SK-N-SH (cell line): ENCODE data around the gene MILR1. TPM values are rescaled to one million over a fixed set of nuclear protein-coding genes. Genes with fewer than 3 reads are reported as not detected.

Source experiments
- CTCF ChIA-PET: fragments of 300-600, 350-600 bp; formaldehyde crosslinking; extraction: SDS; loops from one replicate; lab custom pipeline; 2021; lab: Yijun Ruan, JAX
- POLR2A ChIA-PET: fragments of 350-600 bp; sonication (Branson Sonifier 250); formaldehyde crosslinking; extraction: SDS; loops from one replicate; lab custom pipeline; 2020; ENCODE audit warnings: antibody characterized with exemption, inconsistent platforms; lab: Yijun Ruan, JAX
- DNase-seq: peaks from one replicate; pipeline ENCODE4 v3.0.0; 2012
- H2AFZ ChIP-seq: fragments of 200-600 bp; sonication (generic); 2 replicates; pipeline ENCODE4 v1.8.1; 2016; ENCODE audit warnings: antibody characterized with exemption, mild to moderate bottlenecking, low read depth
- H3F3A ChIP-seq: fragments of 200-600 bp; sonication (generic); replicated peaks from 2 replicates; pipeline ENCODE3; 2016; ENCODE audit warnings: antibody characterized with exemption, mild to moderate bottlenecking; ENCODE audit not compliant: insufficient read depth
- H3K27ac ChIP-seq, 2 experiments: fragments of 200-500 bp in 1 of 2; fragments of 200-600 bp in 1 of 2; sonication (Bioruptor generic) in 1 of 2; sonication (generic), shearing (Covaris generic) in 1 of 2; 2 replicates each; pipeline versions ENCODE4 v1.5.1 to v1.6.1; 2014 to 2016; ENCODE audit warnings: low read depth in 2 of 2, inconsistent platforms in 1 of 2, low read length in 1 of 2, mild to moderate bottlenecking in 1 of 2, mixed read lengths in 1 of 2
- H3K27me3 ChIP-seq: fragments of 200-600 bp; sonication (generic), shearing (Covaris generic); 2 replicates; pipeline ENCODE4 v1.6.1; 2016; ENCODE audit warnings: mixed run types; ENCODE audit not compliant: insufficient read depth
- H3K36me3 ChIP-seq, 2 experiments: fragments of 200-500 bp in 1 of 2; fragments of 200-600 bp in 1 of 2; sonication (Bioruptor generic) in 1 of 2; sonication (generic) in 1 of 2; replicated peaks in 1 of 2; 2 replicates each; pipeline versions ENCODE3 to v1.5.1; 2014 to 2016; ENCODE audit warnings: low read length in 1 of 2, mild to moderate bottlenecking in 1 of 2; ENCODE audit not compliant: insufficient read depth in 2 of 2, control insufficient read depth in 1 of 2
- H3K4me1 ChIP-seq, 2 experiments: fragments of 200-500 bp in 1 of 2; fragments of 200-600 bp in 1 of 2; sonication (Bioruptor generic) in 1 of 2; sonication (generic), shearing (Covaris generic) in 1 of 2; 2 replicates each; pipeline versions ENCODE4 v1.5.1 to v1.6.1; 2014 to 2016; ENCODE audit warnings: low read depth in 1 of 2, low read length in 1 of 2, mixed run types in 1 of 2; ENCODE audit not compliant: insufficient read depth in 2 of 2, control insufficient read depth in 1 of 2
- H3K4me2 ChIP-seq: fragments of 200-600 bp; sonication (generic), shearing (Covaris generic); 2 replicates; pipeline ENCODE4 v1.6.1; 2017; ENCODE audit warnings: mixed run types
- H3K4me3 ChIP-seq, 2 experiments: fragments of 200-500 bp in 1 of 2; fragments of 200-600 bp in 1 of 2; sonication (Bioruptor generic) in 1 of 2; sonication (generic), shearing (Covaris generic) in 1 of 2; 2 replicates each; pipeline versions ENCODE4 v1.5.1 to v1.8.1; 2014 to 2016; ENCODE audit warnings: low read depth in 2 of 2, inconsistent platforms in 1 of 2, low read length in 1 of 2, mild to moderate bottlenecking in 1 of 2, mixed read lengths in 1 of 2, moderate library complexity in 1 of 2
- H3K79me2 ChIP-seq: fragments of 200-600 bp; sonication (generic); 2 replicates; pipeline ENCODE4 v1.8.1; 2017; ENCODE audit warnings: mild to moderate bottlenecking; ENCODE audit not compliant: insufficient read depth
- H3K9ac ChIP-seq: fragments of 200-600 bp; sonication (generic); 2 replicates; pipeline ENCODE4 v1.6.1; 2017; ENCODE audit warnings: mixed run types
- H3K9me2 ChIP-seq: fragments of 200-600 bp; sonication (generic); 2 replicates; pipeline ENCODE4 v1.6.1; 2017; ENCODE audit warnings: mixed run types
- H3K9me3 ChIP-seq: fragments of 200-600 bp; sonication (generic); 2 replicates; pipeline ENCODE4 v1.6.1; 2017; ENCODE audit warnings: mixed run types, mild to moderate bottlenecking, moderate library complexity
- H4K20me1 ChIP-seq: fragments of 200-600 bp; sonication (generic); 2 replicates; pipeline ENCODE4 v1.6.1; 2017; ENCODE audit warnings: mild to moderate bottlenecking, mixed run types; ENCODE audit not compliant: insufficient read depth
- CTCF ChIP-seq: fragments of 200-600 bp; sonication (generic); IDR thresholded peaks from 2 replicates; pipeline ENCODE4 v1.6.1; 2017; ENCODE audit warnings: antibody characterized with exemption, mild to moderate bottlenecking, moderate library complexity
- FOXJ3 ChIP-seq: sonication (generic); formaldehyde crosslinking; IDR thresholded peaks from 2 replicates; pipeline ENCODE4 v1.5.1; 2020; ENCODE audit warnings: mild to moderate bottlenecking, missing genetic modification reagents
- RAD21 ChIP-seq: IDR thresholded peaks from 2 replicates; pipeline ENCODE4 v1.6.1; 2012; ENCODE audit warnings: mild to moderate bottlenecking, low read length
- SMC3 ChIP-seq: IDR thresholded peaks from 2 replicates; pipeline ENCODE4 v1.6.1; 2012; ENCODE audit warnings: low read depth, low read length, improper control_type of control experiment
- TEAD4 ChIP-seq: IDR thresholded peaks from 2 replicates; pipeline ENCODE4 v1.4.0; 2012; ENCODE audit warnings: mild to moderate bottlenecking, borderline replicate concordance; ENCODE audit not compliant: insufficient read depth
- USF1 ChIP-seq: IDR thresholded peaks from 2 replicates; pipeline ENCODE4 v1.4.0; 2012; ENCODE audit warnings: low read depth, borderline replicate concordance
- WGBS: methylation state at CpG from one replicate; pipeline ENCODE4 v1.1.6; 2017; ENCODE audit warnings: low lambda C conversion rate; 5-methylcytosine and 5-hydroxymethylcytosine counted together
- polyA plus RNA-seq, 3 experiments: library from polyadenylated mRNA; depleted of rRNA; stranded (reverse); fragments of >200 nt; gene quantifications; 2 replicates each; pipeline ENCODE4 v1.2.3, GENCODE V29; 2012
- TF ChIP-seq, protein P1 (sequence below): IDR thresholded peaks from 2 replicates; pipeline ENCODE4; 2012

The MILR1 gene
- polyA plus RNA-seq, 1 of the 3 experiments (the other 2 are of a cell fraction): 4.9 TPM

DNA sequence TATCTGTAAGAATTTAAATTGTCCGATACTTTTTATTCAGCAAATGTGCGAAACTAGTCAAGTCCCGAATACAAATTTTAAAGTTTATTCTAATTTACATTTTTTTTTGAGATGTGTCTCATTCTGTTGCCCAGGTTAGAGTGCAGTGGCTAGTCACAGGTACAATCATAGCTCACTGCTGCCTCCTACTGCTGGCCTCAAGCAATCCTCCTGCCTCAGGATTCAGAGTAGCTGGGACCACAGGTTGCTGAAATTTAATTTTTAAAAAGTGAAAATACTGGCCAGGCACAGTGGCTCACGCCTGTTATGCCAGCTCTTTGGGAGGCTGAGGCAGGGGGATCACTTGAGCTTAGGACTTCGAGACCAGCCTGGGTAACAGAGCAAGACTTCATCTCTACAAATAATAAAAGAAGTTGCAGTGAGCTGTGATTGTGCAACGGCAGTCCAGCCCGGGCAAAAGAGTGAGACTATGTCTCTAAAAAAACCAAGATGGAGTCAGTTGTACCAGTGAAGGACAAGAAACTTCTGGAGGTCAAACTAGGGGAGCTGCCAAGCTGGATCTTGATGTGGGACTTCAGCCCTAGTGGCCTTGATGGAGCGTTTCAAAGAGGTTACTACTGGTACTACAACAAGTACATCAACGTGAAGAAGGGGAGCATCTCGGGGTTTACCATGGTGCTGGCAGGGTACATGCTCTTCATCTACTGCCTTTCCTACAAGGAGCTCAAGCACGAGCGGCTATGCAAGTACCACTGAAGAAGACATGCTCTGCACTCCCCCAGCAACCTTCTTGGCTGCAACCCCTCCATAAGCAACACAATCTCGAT lies 42.3 kb downstream of the MILR1 start:
- no peaks in the 10 kb centered on the region for H4K20me1 ChIP-seq
- H3K4me3 ChIP-seq: no peak overlapping the region
- H3K27ac ChIP-seq: no peak overlapping the region; a peak in 1 of 4 replicates
- TF ChIP-seq RAD21 (peak; percentile 61), CTCF (peak; percentile 92), SMC3 (peak; percentile 73)
- TF ChIP-seq, protein P1, sequence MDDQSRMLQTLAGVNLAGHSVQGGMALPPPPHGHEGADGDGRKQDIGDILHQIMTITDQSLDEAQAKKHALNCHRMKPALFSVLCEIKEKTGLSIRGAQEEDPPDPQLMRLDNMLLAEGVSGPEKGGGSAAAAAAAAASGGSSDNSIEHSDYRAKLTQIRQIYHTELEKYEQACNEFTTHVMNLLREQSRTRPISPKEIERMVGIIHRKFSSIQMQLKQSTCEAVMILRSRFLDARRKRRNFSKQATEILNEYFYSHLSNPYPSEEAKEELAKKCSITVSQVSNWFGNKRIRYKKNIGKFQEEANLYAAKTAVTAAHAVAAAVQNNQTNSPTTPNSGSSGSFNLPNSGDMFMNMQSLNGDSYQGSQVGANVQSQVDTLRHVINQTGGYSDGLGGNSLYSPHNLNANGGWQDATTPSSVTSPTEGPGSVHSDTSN: no peak
- ChIA-PET CTCF (interaction anchor here (0.7 to 6.7 kb wide), 20 partner anchors 12 to 578 kb away, joined by 3 to 76 read pairs (median 5); partner anchors contain the start of genes CEP95 and DDX5), POLR2A (interaction anchor here (0.6 to 2.5 kb wide), 2 partner anchors 15 to 631 kb away, joined by 3 to 15 read pairs; partner anchors contain the start of genes CEP95 and DDX5)
- no peak overlapping the region for H2AFZ ChIP-seq
- peaks cover 43% of the 10 kb centered on the region for H3K79me2 ChIP-seq
- H3K9me2 ChIP-seq: no peaks in the 10 kb centered on the region
- H3K36me3 ChIP-seq: peaks cover 45 to 60% of the 10 kb centered on the region in 2 experiments
- H3K4me1 ChIP-seq: peaks cover 4 to 9% of the 10 kb centered on the region in 2 experiments; a peak in 3 of 4 replicates
- H3K27me3 ChIP-seq: no peaks in the 10 kb centered on the region
- H3F3A ChIP-seq: no peaks in the 10 kb centered on the region
- H3K4me2 ChIP-seq: no peak overlapping the region
- no peaks in the 10 kb centered on the region for H3K9me3 ChIP-seq
- DNase-seq: no peak
- H3K9ac ChIP-seq: no peak overlapping the region
- 92% methylated on average over 13 of the region's 13 CpGs for WGBS

- Histone ChIP-seq H3K4me1 (peaks cover 4 to 9% of the 10 kb centered on the region in 2 experiments; a peak in 3 of 4 replicates), H2AFZ (no peak overlapping the region), H3K4me3 (no peak overlapping the region), H3K9me2 (no peaks in the 10 kb centered on the region)
- no peak for DNase-seq
- TF ChIP-seq USF1: no peak
- no peak for TF ChIP-seq FOXJ3 (CRISPR knock-in tag)
- no peak for TF ChIP-seq TEAD4
- TF ChIP-seq, all 33 proteins: peak for 0
- Histone ChIP-seq H3K9ac (no peak overlapping the region), H3F3A (peaks cover 4% of the 10 kb centered on the region), H4K20me1 (no peaks in the 10 kb centered on the region), H3K4me2 (no peak overlapping the region), H3K79me2 (peaks cover 45% of the 10 kb centered on the region), H3K36me3 (peaks cover 40 to 53% of the 10 kb centered on the region in 2 experiments), H3K27me3 (no peaks in the 10 kb centered on the region), H3K27ac (no peak overlapping the region; a peak in 1 of 4 replicates), H3K9me3 (no peaks in the 10 kb centered on the region)
- 37% methylated on average over 3 of the region's 3 CpGs for WGBS
- ChIA-PET CTCF (interaction anchor here (0.8 to 6.7 kb wide), 12 partner anchors 12 to 579 kb away, joined by 3 to 76 read pairs (median 7); partner anchors contain the start of genes CEP95 and DDX5), POLR2A (interaction anchor here (2.5 kb wide), 1 partner anchor 14 kb away, joined by 15 read pairs; the partner anchor contains the start of genes CEP95 and DDX5)
Observed at GRCh38 chr17:64491994-64492393, 43.1 kb downstream of the MILR1 start.
